SU-DHL-6 (cell line): ENCODE measurements around the gene HS6ST1.

ENCODE experiments used
- CTCF ChIP-seq: fragments of 200-600 bp; sonication (generic); IDR thresholded peaks from one replicate; pipeline ENCODE4 v1.5.1; 2017; ENCODE audit warnings: antibody characterized with exemption, mild to moderate bottlenecking, low read length, moderate library complexity; ENCODE audit not compliant: insufficient read depth, poor library complexity, severe bottlenecking
- EZH2phosphoT487 ChIP-seq: fragments of 200-600 bp; sonication (generic), shearing (Covaris generic); conservative IDR thresholded peaks from 2 replicates; pipeline ENCODE4 v1.6.1; 2018; ENCODE audit warnings: mild to moderate bottlenecking, antibody characterized with exemption, low read length, moderate library complexity, mixed read lengths

GRCh38 chr2:128270672-128271596, 47.7 kb downstream of the HS6ST1 start:
- no peak for TF ChIP-seq CTCF
- TF ChIP-seq EZH2phosphoT487: no peak
